Measurements from ENCODE around the gene MANF.

MANF gene

DNA sequence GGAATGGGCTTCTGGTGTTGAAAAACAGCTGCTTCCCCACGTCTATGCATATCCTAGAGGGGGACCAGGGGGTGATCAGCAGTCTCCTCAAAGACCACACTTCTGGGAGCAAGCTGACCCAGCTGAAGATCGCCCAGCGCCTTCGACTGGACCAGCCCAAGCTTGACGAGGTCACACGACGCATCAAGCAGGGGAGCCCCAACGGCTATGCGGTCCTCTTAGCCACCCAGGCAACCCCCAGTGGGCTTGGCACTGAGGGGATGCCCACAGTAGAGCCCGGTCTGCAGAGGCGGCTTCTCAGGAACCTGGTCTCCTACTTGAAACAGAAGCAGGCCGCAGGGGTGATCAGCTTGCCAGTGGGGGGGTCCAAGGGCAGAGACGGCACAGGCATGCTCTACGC is 8.5 kb downstream of the MANF start:
- Histone ChIP-seq H3K9ac (ENCODE audit: low read length) (no peak overlapping the region), H3K27ac (ENCODE audit: low read depth, low read length) (no peak overlapping the region), H3K36me3 (ENCODE audit: low read length) (no peaks in the 10 kb centered on the region; the same call in 1 of the 2 replicates), H3K4me3 (ENCODE audit: insufficient read depth, low read length, poor library complexity, severe bottlenecking) (no peak overlapping the region), H3K9me3 (ENCODE audit: insufficient read depth, low read length) (no peaks in the 10 kb centered on the region), H2AFZ (ENCODE audit: low read depth, low read length, severe bottlenecking) (no peak overlapping the region), H3K79me2 (ENCODE audit: insufficient read depth, low read length) (peaks cover 40% of the 10 kb centered on the region), H3K27me3 (ENCODE audit: low read length) (no peaks in the 10 kb centered on the region), H3F3A (ENCODE audit: insufficient read depth) (peaks cover 32% of the 10 kb centered on the region), H3K4me2 (ENCODE audit: low read depth, low read length, poor library complexity, severe bottlenecking) (no peak overlapping the region), H3K9me2 (replicated peaks; ENCODE audit: insufficient read depth, low read length) (no peaks in the 10 kb centered on the region), H4K20me1 (ENCODE audit: low read depth, low read length) (no peaks in the 10 kb centered on the region; the same call in 1 of the 2 replicates)
- TF ChIP-seq, protein P1, sequence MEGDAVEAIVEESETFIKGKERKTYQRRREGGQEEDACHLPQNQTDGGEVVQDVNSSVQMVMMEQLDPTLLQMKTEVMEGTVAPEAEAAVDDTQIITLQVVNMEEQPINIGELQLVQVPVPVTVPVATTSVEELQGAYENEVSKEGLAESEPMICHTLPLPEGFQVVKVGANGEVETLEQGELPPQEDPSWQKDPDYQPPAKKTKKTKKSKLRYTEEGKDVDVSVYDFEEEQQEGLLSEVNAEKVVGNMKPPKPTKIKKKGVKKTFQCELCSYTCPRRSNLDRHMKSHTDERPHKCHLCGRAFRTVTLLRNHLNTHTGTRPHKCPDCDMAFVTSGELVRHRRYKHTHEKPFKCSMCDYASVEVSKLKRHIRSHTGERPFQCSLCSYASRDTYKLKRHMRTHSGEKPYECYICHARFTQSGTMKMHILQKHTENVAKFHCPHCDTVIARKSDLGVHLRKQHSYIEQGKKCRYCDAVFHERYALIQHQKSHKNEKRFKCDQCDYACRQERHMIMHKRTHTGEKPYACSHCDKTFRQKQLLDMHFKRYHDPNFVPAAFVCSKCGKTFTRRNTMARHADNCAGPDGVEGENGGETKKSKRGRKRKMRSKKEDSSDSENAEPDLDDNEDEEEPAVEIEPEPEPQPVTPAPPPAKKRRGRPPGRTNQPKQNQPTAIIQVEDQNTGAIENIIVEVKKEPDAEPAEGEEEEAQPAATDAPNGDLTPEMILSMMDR (IDR thresholded peaks at IDR 0.05; ENCODE audit: insufficient read depth, low read length, poor library complexity, severe bottlenecking), result no peak
- TF ChIP-seq EZH2phosphoT487 (conservative IDR thresholded peaks at IDR 0.05; ENCODE audit: low read length), result no peak

DNA sequence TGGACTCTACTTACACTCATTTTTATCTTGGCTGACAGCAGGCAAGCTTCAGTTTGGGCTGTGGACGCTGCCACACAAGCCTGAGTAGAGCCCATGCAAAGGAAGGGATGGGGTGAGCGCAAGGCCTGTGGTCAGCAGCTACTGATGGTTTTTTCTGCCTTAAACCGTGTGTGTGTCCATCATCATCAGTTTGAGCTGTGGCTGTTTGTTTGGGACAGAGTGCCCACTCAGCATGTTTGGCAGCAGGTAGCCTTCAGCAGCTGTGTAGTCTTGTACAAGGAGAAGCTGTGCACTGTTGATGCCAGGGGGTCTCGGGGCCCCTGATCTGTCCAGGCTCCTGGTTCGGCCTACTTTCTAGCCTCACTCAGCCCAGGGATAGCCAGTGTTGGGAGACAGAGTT is 9.4 kb downstream of the MANF start:
- Histone ChIP-seq H3F3A (ENCODE audit: insufficient read depth) (peaks cover 23% of the 10 kb centered on the region), H3K79me2 (ENCODE audit: insufficient read depth, low read length) (peaks cover 40% of the 10 kb centered on the region), H3K9me3 (ENCODE audit: insufficient read depth, low read length) (no peaks in the 10 kb centered on the region), H3K9ac (ENCODE audit: low read length) (no peak overlapping the region), H3K4me3 (ENCODE audit: insufficient read depth, low read length, poor library complexity, severe bottlenecking) (no peak overlapping the region), H3K27ac (ENCODE audit: low read depth, low read length) (no peak overlapping the region), H3K27me3 (ENCODE audit: low read length) (no peaks in the 10 kb centered on the region), H3K4me2 (ENCODE audit: low read depth, low read length, poor library complexity, severe bottlenecking) (no peak overlapping the region), H3K9me2 (replicated peaks; ENCODE audit: insufficient read depth, low read length) (no peaks in the 10 kb centered on the region), H2AFZ (ENCODE audit: low read depth, low read length, severe bottlenecking) (no peak overlapping the region), H3K36me3 (ENCODE audit: low read length) (no peaks in the 10 kb centered on the region; the same call in 1 of the 2 replicates), H4K20me1 (ENCODE audit: low read depth, low read length) (no peaks in the 10 kb centered on the region; the same call in 1 of the 2 replicates)
- TF ChIP-seq, protein P1 (IDR thresholded peaks at IDR 0.05; ENCODE audit: insufficient read depth, low read length, poor library complexity, severe bottlenecking), result no peak
- no peak for TF ChIP-seq EZH2phosphoT487 (conservative IDR thresholded peaks at IDR 0.05; ENCODE audit: low read length)

DNA sequence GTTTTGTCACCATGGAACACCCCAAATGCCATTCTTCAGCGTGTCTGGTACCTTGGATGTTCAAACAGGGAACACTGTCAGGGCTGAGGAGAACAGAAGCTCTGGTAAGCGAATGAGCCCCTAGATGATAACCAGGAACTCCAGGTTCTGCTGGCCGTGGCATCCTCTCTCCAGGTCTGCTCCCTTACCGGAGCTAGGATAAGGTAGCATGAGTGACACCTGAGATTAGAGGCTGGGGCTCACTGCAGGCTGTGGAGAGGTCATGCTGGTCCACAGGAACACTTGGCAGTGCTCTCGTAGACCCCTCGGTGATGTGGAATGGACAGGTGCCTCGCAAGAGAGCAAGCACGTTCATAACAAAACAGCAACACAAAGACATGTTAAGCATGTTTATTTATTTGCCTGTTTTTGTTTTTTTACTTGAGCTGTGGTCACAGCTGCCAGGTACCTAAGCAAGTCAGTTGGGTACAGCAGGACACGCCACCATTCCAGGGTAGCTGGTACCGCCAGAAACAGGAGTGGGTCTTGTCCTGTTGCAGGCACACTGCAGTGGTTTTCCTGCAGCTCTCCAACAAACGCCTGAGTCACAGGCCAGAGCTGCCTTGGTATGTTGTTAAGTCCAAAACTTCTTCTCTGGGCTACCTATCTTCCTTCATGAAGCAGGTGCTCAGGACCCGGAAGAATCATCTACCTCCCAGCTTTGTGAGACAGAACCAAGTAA is 10.6 kb downstream of the MANF start:
- H3K27me3 ChIP-seq (ENCODE audit: low read length), result no peaks in the 10 kb centered on the region
- no peak overlapping the region for H3K27ac ChIP-seq (ENCODE audit: low read depth, low read length)
- TF ChIP-seq, protein P1 (IDR thresholded peaks at IDR 0.05; ENCODE audit: insufficient read depth, low read length, poor library complexity, severe bottlenecking), result no peak
- TF ChIP-seq EZH2phosphoT487 (conservative IDR thresholded peaks at IDR 0.05; ENCODE audit: low read length), result no peak
- no peaks in the 10 kb centered on the region; the same call in 1 of the 2 replicates for H3K36me3 ChIP-seq (ENCODE audit: low read length)
- H3K9me3 ChIP-seq (ENCODE audit: insufficient read depth, low read length), result no peaks in the 10 kb centered on the region
- no peak overlapping the region for H3K4me3 ChIP-seq (ENCODE audit: insufficient read depth, low read length, poor library complexity, severe bottlenecking)
- peaks cover 12% of the 10 kb centered on the region for H3F3A ChIP-seq (ENCODE audit: insufficient read depth)
- H3K9ac ChIP-seq (ENCODE audit: low read length), result no peak overlapping the region
- no peak overlapping the region for H3K4me2 ChIP-seq (ENCODE audit: low read depth, low read length, poor library complexity, severe bottlenecking)
- H3K79me2 ChIP-seq (ENCODE audit: insufficient read depth, low read length), result peaks cover 40% of the 10 kb centered on the region
- H3K9me2 ChIP-seq (replicated peaks; ENCODE audit: insufficient read depth, low read length), result no peaks in the 10 kb centered on the region
- H4K20me1 ChIP-seq (ENCODE audit: low read depth, low read length), result no peaks in the 10 kb centered on the region; the same call in 1 of the 2 replicates
- no peak overlapping the region for H2AFZ ChIP-seq (ENCODE audit: low read depth, low read length, severe bottlenecking)

Measured in SU-DHL-6 (cell line).